SK-N-SH treated with all-trans-retinoic acid at 6 μM for 48 hours (cell line): ENCODE measurements around the gene PSMB8.

Experiments
- ATAC-seq: fragments of 200-7000 bp; cut with Tn5 transposase; 3 replicates; pipeline ENCODE4 v1.9.1; 2020; ENCODE audit warnings: mild to moderate bottlenecking, moderate library complexity
- ARNTL ChIP-seq: fragments of 450-650 bp; formaldehyde crosslinking; IDR thresholded peaks from 2 replicates; pipeline ENCODE4 v1.5.0; 2020; ENCODE audit warnings: low read depth, mild to moderate bottlenecking, moderate library complexity, borderline replicate concordance
- BACH2 ChIP-seq: fragments of 250-450 bp; sonication (Bioruptor Pico); IDR thresholded peaks from 2 replicates; pipeline ENCODE4 v1.9.0; 2021; ENCODE audit warnings: mild to moderate bottlenecking, borderline replicate concordance
- ESRRG ChIP-seq: fragments of 250-450 bp; sonication (Bioruptor Pico); IDR thresholded peaks from 2 replicates; pipeline ENCODE4 v1.6.1; 2021; ENCODE audit warnings: mild to moderate bottlenecking
- GLIS3 ChIP-seq: fragments of 250-450 bp; sonication (Bioruptor Pico); IDR thresholded peaks from 2 replicates; pipeline ENCODE4 v1.5.0; 2020; ENCODE audit warnings: mild to moderate bottlenecking, moderate library complexity
- ISL1 ChIP-seq: fragments of 250-450 bp; sonication (Bioruptor Pico); IDR thresholded peaks from 2 replicates; pipeline ENCODE4 v2.1.2; 2022; ENCODE audit warnings: mild to moderate bottlenecking, moderate library complexity
- OSR1 ChIP-seq: fragments of 250-450 bp; sonication (Bioruptor Pico); IDR thresholded peaks from 2 replicates; pipeline ENCODE4 v1.8.0; 2022; ENCODE audit warnings: moderate library complexity, mild to moderate bottlenecking, inconsistent platforms
- PPARA ChIP-seq: fragments of 250-450 bp; sonication (Bioruptor Pico); IDR thresholded peaks from 2 replicates; pipeline ENCODE4 v1.5.0; 2020; ENCODE audit warnings: mild to moderate bottlenecking, borderline replicate concordance
- RARB ChIP-seq: fragments of 250-450 bp; sonication (Bioruptor Pico); IDR thresholded peaks from 2 replicates; pipeline ENCODE4 v1.8.0; 2021; ENCODE audit warnings: mild to moderate bottlenecking, moderate library complexity
- SNAI2 ChIP-seq: fragments of 250-450 bp; sonication (Bioruptor Pico); IDR thresholded peaks from 2 replicates; pipeline ENCODE4 v1.5.0; 2020; ENCODE audit warnings: mild to moderate bottlenecking, moderate library complexity
- TCF4 ChIP-seq: fragments of 250-450 bp; sonication (Bioruptor Pico); IDR thresholded peaks from 2 replicates; pipeline ENCODE4 v1.8.0; 2021; ENCODE audit warnings: mild to moderate bottlenecking, moderate library complexity, borderline replicate concordance
- TOX ChIP-seq: fragments of 250-450 bp; sonication (Bioruptor Pico); IDR thresholded peaks from 2 replicates; pipeline ENCODE4 v1.8.0; 2021; ENCODE audit warnings: mild to moderate bottlenecking, moderate library complexity, borderline replicate concordance
- ZC3H10 ChIP-seq: fragments of 250-450 bp; sonication (Bioruptor Pico); IDR thresholded peaks from 2 replicates; pipeline ENCODE4 v1.5.1; 2021; ENCODE audit warnings: mild to moderate bottlenecking, moderate library complexity
- ZFP3 ChIP-seq: fragments of 250-450 bp; sonication (Bioruptor Pico); IDR thresholded peaks from 2 replicates; pipeline ENCODE4 v1.5.0; 2020; ENCODE audit warnings: mild to moderate bottlenecking, moderate library complexity
- ZFP30 ChIP-seq: fragments of 450-650 bp; formaldehyde crosslinking; IDR thresholded peaks from 2 replicates; pipeline ENCODE4 v1.5.0; 2022; ENCODE audit warnings: mild to moderate bottlenecking, moderate library complexity
- ZNF565 ChIP-seq: fragments of 450-650 bp; formaldehyde crosslinking; conservative IDR thresholded peaks from 2 replicates; pipeline ENCODE4 v1.5.0; 2020; ENCODE audit warnings: low read depth, mild to moderate bottlenecking, moderate library complexity
- ZNF70 ChIP-seq: fragments of 450-650 bp; formaldehyde crosslinking; IDR thresholded peaks from 2 replicates; pipeline ENCODE4 v1.5.0; 2020; ENCODE audit warnings: mild to moderate bottlenecking, moderate library complexity
- TF ChIP-seq, protein P1 (sequence below): fragments of 250-450 bp; sonication (Bioruptor Pico); IDR thresholded peaks from 2 replicates; pipeline ENCODE4 v1.5.1; 2021; ENCODE audit warnings: mild to moderate bottlenecking, moderate library complexity
- TF ChIP-seq, protein P2 (sequence below): fragments of 250-450 bp; sonication (Bioruptor Pico); IDR thresholded peaks from 2 replicates; pipeline ENCODE4 v1.8.0; 2020; ENCODE audit warnings: mild to moderate bottlenecking, moderate library complexity, borderline replicate concordance
- TF ChIP-seq, protein P3 (sequence below): fragments of 250-450 bp; sonication (Bioruptor Pico); IDR thresholded peaks from 2 replicates; pipeline ENCODE4 v1.5.1; 2020; ENCODE audit warnings: low read depth, mild to moderate bottlenecking, moderate library complexity
- TF ChIP-seq, protein P4 (sequence below): fragments of 250-450 bp; sonication (Bioruptor Pico); IDR thresholded peaks from 2 replicates; pipeline ENCODE4 v1.5.0; 2020; ENCODE audit warnings: mild to moderate bottlenecking, moderate library complexity
- TF ChIP-seq, protein P5 (sequence below): fragments of 250-450 bp; sonication (Bioruptor Pico); IDR thresholded peaks from 2 replicates; pipeline ENCODE4 v1.8.0; 2021; ENCODE audit warnings: low read depth, mild to moderate bottlenecking, moderate library complexity, borderline replicate concordance

PSMB8 gene

DNA sequence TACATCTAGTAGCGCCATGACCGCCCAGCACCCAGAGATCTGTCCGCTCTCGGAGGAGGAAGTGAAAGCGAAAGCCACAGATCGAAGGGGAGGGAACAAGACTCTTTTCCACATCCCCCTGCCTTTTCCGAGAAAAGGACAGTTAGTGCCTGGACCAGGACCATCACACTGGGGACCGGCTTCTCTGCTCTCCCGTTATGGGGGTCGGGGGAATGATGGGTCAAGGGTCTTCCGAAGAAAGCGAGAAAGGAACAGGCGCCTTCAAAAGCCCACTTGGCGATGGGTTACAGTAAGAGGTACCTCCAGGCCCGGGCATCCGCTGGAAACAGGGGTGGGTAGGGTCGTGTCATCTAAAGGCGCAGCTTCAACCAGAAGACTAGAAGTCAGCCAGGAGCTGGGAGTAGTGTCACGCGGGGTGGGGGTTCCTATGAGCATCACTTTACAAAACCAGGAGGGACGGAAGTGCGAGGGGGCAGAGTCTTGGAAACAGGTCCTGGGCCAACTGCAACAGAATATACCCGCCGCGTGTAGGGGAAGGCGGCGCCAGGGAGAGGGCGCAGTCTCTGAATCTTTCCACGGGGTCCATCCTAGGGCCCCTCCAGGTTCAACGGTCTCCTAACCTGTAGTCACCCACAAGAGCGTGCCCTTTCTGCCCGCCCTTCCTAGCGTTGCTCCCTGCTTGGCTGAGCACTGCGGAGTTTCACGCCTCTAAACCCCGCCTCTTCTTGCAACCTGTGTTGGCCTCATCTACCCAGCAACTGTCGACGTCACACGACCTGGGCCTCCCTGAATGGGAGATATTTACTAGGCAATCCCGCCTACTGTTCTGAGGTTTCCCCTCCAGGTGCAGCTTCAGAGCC, at the start of gene PSMB8:
Gene PSMB8, minus strand, starts transcription at position 69 of the 860 bp plus-strand sequence. Its CDS starts 51 bp downstream, at position 18.
- TF ChIP-seq, protein P1, sequence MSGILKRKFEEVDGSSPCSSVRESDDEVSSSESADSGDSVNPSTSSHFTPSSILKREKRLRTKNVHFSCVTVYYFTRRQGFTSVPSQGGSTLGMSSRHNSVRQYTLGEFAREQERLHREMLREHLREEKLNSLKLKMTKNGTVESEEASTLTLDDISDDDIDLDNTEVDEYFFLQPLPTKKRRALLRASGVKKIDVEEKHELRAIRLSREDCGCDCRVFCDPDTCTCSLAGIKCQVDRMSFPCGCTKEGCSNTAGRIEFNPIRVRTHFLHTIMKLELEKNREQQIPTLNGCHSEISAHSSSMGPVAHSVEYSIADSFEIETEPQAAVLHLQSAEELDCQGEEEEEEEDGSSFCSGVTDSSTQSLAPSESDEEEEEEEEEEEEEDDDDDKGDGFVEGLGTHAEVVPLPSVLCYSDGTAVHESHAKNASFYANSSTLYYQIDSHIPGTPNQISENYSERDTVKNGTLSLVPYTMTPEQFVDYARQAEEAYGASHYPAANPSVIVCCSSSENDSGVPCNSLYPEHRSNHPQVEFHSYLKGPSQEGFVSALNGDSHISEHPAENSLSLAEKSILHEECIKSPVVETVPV (CRISPR knock-in tag) = no peak
- TF ChIP-seq RARB (CRISPR knock-in tag) = no peak
- no peak for TF ChIP-seq TCF4 (CRISPR knock-in tag)
- no peak for TF ChIP-seq GLIS3
- TF ChIP-seq, protein P2, sequence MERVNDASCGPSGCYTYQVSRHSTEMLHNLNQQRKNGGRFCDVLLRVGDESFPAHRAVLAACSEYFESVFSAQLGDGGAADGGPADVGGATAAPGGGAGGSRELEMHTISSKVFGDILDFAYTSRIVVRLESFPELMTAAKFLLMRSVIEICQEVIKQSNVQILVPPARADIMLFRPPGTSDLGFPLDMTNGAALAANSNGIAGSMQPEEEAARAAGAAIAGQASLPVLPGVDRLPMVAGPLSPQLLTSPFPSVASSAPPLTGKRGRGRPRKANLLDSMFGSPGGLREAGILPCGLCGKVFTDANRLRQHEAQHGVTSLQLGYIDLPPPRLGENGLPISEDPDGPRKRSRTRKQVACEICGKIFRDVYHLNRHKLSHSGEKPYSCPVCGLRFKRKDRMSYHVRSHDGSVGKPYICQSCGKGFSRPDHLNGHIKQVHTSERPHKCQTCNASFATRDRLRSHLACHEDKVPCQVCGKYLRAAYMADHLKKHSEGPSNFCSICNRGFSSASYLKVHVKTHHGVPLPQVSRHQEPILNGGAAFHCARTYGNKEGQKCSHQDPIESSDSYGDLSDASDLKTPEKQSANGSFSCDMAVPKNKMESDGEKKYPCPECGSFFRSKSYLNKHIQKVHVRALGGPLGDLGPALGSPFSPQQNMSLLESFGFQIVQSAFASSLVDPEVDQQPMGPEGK = no peak
- TF ChIP-seq SNAI2 = no peak
- no peak for TF ChIP-seq BACH2 (CRISPR knock-in tag)
- TF ChIP-seq, protein P3, sequence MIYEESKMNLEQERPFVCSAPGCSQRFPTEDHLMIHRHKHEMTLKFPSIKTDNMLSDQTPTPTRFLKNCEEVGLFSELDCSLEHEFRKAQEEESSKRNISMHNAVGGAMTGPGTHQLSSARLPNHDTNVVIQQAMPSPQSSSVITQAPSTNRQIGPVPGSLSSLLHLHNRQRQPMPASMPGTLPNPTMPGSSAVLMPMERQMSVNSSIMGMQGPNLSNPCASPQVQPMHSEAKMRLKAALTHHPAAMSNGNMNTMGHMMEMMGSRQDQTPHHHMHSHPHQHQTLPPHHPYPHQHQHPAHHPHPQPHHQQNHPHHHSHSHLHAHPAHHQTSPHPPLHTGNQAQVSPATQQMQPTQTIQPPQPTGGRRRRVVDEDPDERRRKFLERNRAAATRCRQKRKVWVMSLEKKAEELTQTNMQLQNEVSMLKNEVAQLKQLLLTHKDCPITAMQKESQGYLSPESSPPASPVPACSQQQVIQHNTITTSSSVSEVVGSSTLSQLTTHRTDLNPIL (CRISPR knock-in tag) = no peak
- no peak for TF ChIP-seq TOX (CRISPR knock-in tag)
- TF ChIP-seq PPARA (CRISPR knock-in tag) = no peak
- no peak for TF ChIP-seq ZC3H10 (CRISPR knock-in tag)
- TF ChIP-seq ZNF70 (CRISPR knock-in tag) = no peak
- ATAC-seq = peak; percentile 97

DNA sequence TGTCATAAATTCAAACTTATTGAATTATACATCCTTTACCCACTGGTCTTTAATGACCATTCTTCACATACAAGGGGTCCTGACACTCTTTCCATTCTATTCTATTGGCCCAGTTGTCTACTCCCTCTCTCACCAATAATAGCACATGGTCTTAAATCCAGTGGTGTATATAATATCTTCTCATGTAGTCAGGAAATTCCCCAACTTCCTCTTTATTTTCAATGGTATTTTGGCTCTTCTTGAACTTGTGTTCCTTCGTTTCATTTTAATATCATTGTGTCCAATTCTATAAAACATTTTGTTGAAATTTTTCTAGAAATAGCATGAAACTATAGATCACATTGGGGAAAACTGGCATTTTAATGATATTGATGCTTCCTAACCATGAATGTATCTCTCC, 47.0 kb upstream of the PSMB8 start:
- no peak for TF ChIP-seq GLIS3
- TF ChIP-seq PPARA (CRISPR knock-in tag) = no peak
- no peak for TF ChIP-seq SNAI2
- TF ChIP-seq, protein P4, sequence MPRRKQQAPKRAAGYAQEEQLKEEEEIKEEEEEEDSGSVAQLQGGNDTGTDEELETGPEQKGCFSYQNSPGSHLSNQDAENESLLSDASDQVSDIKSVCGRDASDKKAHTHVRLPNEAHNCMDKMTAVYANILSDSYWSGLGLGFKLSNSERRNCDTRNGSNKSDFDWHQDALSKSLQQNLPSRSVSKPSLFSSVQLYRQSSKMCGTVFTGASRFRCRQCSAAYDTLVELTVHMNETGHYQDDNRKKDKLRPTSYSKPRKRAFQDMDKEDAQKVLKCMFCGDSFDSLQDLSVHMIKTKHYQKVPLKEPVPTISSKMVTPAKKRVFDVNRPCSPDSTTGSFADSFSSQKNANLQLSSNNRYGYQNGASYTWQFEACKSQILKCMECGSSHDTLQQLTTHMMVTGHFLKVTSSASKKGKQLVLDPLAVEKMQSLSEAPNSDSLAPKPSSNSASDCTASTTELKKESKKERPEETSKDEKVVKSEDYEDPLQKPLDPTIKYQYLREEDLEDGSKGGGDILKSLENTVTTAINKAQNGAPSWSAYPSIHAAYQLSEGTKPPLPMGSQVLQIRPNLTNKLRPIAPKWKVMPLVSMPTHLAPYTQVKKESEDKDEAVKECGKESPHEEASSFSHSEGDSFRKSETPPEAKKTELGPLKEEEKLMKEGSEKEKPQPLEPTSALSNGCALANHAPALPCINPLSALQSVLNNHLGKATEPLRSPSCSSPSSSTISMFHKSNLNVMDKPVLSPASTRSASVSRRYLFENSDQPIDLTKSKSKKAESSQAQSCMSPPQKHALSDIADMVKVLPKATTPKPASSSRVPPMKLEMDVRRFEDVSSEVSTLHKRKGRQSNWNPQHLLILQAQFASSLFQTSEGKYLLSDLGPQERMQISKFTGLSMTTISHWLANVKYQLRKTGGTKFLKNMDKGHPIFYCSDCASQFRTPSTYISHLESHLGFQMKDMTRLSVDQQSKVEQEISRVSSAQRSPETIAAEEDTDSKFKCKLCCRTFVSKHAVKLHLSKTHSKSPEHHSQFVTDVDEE (CRISPR knock-in tag) = no peak
- TF ChIP-seq, all 23 proteins: peak for 0
- ATAC-seq = no peak

DNA sequence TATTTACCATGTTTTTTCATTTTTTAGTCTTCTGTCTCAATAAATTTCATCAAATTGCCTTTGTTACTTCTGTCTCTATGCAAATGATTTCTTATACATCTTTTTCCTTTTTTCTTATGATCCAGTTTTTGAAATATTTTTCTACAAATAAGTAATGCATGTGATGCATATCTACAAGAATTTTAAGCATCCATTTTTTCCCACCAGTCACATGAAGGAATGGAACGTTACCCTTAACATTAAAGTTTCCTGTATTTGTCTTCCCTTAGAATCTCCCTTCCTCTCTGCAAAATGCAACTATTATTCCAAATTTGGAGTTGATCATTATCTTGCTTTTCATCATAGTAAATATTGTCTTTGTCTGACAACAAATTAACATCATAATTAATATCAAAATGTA, 45.7 kb upstream of the PSMB8 start:
- ATAC-seq = no peak
- TF ChIP-seq ZC3H10 (CRISPR knock-in tag) (no peak), TCF4 (CRISPR knock-in tag) (no peak), ZFP30 (CRISPR knock-in tag) (no peak), ESRRG (no peak), ISL1 (CRISPR knock-in tag) (no peak)

DNA sequence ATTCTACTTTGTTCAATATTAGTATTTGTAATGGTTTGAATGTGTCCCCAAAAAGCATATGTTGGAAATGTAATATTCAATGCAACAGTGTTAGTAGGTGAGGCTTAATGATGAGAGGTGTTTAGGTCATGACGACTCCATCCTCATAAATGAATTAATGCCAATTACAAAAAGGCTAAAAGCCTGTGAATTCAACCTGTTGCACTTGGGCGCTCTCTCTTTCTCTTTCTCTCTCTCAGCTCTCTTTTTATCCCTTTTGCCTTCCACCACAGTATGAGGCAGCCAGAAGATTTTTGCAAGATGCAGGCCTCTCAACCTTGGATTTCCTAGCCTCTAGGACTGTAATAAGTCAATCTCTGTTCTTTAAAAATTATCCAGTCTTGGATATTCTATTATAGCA, 44.7 kb upstream of the PSMB8 start:
- no peak for ATAC-seq

More for the DNA sequence above, 44.7 kb upstream of the PSMB8 start:
- TF ChIP-seq, protein P1 (CRISPR knock-in tag) = no peak
- TF ChIP-seq GLIS3 (no peak), PPARA (CRISPR knock-in tag) (no peak), ZNF565 (CRISPR knock-in tag) (no peak), OSR1 (CRISPR knock-in tag) (no peak), TOX (CRISPR knock-in tag) (no peak), BACH2 (CRISPR knock-in tag) (no peak), RARB (CRISPR knock-in tag) (no peak), ZNF70 (CRISPR knock-in tag) (no peak), SNAI2 (no peak), ZFP3 (CRISPR knock-in tag) (no peak), ZC3H10 (CRISPR knock-in tag) (no peak), TCF4 (CRISPR knock-in tag) (no peak), ZFP30 (CRISPR knock-in tag) (no peak), ARNTL (CRISPR knock-in tag) (no peak)
- TF ChIP-seq, protein P3 (CRISPR knock-in tag) = no peak
- TF ChIP-seq, protein P5, sequence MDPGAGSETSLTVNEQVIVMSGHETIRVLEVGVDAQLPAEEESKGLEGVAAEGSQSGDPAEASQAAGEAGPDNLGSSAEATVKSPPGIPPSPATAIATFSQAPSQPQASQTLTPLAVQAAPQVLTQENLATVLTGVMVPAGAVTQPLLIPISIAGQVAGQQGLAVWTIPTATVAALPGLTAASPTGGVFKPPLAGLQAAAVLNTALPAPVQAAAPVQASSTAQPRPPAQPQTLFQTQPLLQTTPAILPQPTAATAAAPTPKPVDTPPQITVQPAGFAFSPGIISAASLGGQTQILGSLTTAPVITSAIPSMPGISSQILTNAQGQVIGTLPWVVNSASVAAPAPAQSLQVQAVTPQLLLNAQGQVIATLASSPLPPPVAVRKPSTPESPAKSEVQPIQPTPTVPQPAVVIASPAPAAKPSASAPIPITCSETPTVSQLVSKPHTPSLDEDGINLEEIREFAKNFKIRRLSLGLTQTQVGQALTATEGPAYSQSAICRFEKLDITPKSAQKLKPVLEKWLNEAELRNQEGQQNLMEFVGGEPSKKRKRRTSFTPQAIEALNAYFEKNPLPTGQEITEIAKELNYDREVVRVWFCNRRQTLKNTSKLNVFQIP = no peak
- TF ChIP-seq, all 23 proteins: peak for 0
